ENCODE results near the gene FBXO4. TPM values are rescaled to one million over a fixed set of nuclear protein-coding genes. Genes with fewer than 3 reads are reported as not detected.

Gene FBXO4
- total and polyA plus RNA-seq, 2 of the 8 experiments (the other 6 are each of a cell fraction or from before 2014, with no cell fraction given) = 0.60 to 0.88 TPM

DNA sequence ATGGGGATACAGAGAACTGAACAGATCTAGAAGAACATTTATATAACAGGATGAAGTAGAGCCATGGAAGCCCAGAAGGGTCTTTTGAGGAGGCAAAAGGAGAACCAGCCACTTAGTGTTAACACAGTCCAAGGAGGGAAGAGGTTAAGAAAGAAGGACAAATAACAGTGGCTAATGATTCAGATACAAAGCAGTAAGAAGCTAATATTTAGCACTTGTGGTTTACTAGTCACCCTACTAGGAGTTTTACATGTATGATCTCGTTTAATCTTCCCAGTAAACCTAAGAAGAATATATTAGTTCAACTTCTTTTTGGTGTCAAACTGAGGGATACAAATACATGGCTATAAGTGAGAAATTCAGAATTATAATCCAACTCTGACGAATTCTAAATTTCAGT, 7.7 kb downstream of the FBXO4 start:
- no peak overlapping the region for H3K23ac ChIP-seq (ENCODE audit: insufficient read length)
- no peak overlapping the region for H3K4ac ChIP-seq (replicated peaks; ENCODE audit: insufficient read length, low read depth, low read length)
- H4K8ac ChIP-seq (ENCODE audit: extremely low read depth, insufficient read depth, low read length) = no peak overlapping the region
- H3K9me3 ChIP-seq (ENCODE audit: insufficient read depth in 2 of 2, low read depth in 1 of 2, low read length in 1 of 2) = no peaks in the 10 kb centered on the region
- no peak overlapping the region for H3K18ac ChIP-seq (ENCODE audit: extremely low read depth, low read length)
- POLR2A ChIA-PET (ENCODE audit: partially characterized antibody) = no interaction called here
- H2AFZ ChIP-seq (ENCODE audit: low read length) = no peak overlapping the region
- DNase-seq (ENCODE audit: low read depth in 1 of 2, low spot score in 2 of 2) (no peak), FAIRE-seq (no peak)
- no peak overlapping the region for H2BK12ac ChIP-seq (ENCODE audit: low read depth, low read length)
- no peak overlapping the region for H4K5ac ChIP-seq (ENCODE audit: insufficient read length, low read depth, low read length)
- no peak overlapping the region for H2BK20ac ChIP-seq (ENCODE audit: low read length)
- WGBS, 2 experiments (ENCODE audit: extremely low coverage in 1 of 2, insufficient coverage in 1 of 2, insufficient read length in 1 of 2, insufficient replicate concordance in 2 of 2, low coverage in 1 of 2, low lambda C conversion rate in 2 of 2, missing lambda C conversion rate in 1 of 2) = 84% methylated on average over 2 of the region's 2 CpGs; no CpG with 5 or more reads in 1 of the 2 experiments
- H4K91ac ChIP-seq (replicated peaks; ENCODE audit: insufficient read length, low read length) = no peak overlapping the region
- no peaks in the 10 kb centered on the region for H3K36me3 ChIP-seq (ENCODE audit: control insufficient read depth in 2 of 4, insufficient read depth in 4 of 4, low read length in 3 of 4)
- no peaks in the 10 kb centered on the region for H3K23me2 ChIP-seq (ENCODE audit: low read depth, low read length)
- H3K79me2 ChIP-seq (ENCODE audit: control insufficient read depth in 1 of 2, insufficient read depth in 2 of 2, low read length in 2 of 2) = no peaks in the 10 kb centered on the region
- no peak overlapping the region for H2BK5ac ChIP-seq (ENCODE audit: low read depth, low read length)
- no peak overlapping the region for H2BK120ac ChIP-seq (replicated peaks; ENCODE audit: low read depth, low read length)
- no peak overlapping the region for H3K14ac ChIP-seq (ENCODE audit: insufficient read length)
- no peaks in the 10 kb centered on the region for H3K4me1 ChIP-seq (replicated peaks in 1 of 4; ENCODE audit: control insufficient read depth in 3 of 4, insufficient read depth in 4 of 4, low read length in 3 of 4)
- H3K56ac ChIP-seq (replicated peaks; ENCODE audit: insufficient read length, low read depth, low read length) = no peak overlapping the region
- no peak overlapping the region for H2AK5ac ChIP-seq (ENCODE audit: low read depth, low read length)
- H3K9ac ChIP-seq (replicated peaks in 1 of 4; ENCODE audit: extremely low read depth in 1 of 4, low read depth in 3 of 4, low read length in 3 of 4) = no peak overlapping the region
- no peaks in the 10 kb centered on the region for H3K79me1 ChIP-seq (ENCODE audit: low read depth, low read length)
- H3K4me2 ChIP-seq (ENCODE audit: insufficient read depth in 1 of 2, low read depth in 2 of 2, low read length in 2 of 2) = no peak overlapping the region
- H3K27ac ChIP-seq (ENCODE audit: low read depth, low read length) = no peak overlapping the region
- H3K27me3 ChIP-seq (replicated peaks in 1 of 4; ENCODE audit: control insufficient read depth in 3 of 4, extremely low read depth in 1 of 4, insufficient read depth in 3 of 4, low read length in 3 of 4) = no peaks in the 10 kb centered on the region
- CTCF ChIA-PET (ENCODE audit: partially characterized antibody) = no interaction called here
- H4K20me1 ChIP-seq (replicated peaks in 1 of 2; ENCODE audit: control insufficient read depth in 1 of 2, insufficient read depth in 2 of 2, low read length in 2 of 2) = no peaks in the 10 kb centered on the region
- no peak overlapping the region for H2BK15ac ChIP-seq (ENCODE audit: low read length)
- no peak overlapping the region for H3K4me3 ChIP-seq (ENCODE audit: extremely low read depth in 1 of 4, insufficient read depth in 2 of 4, low read depth in 3 of 4, low read length in 4 of 4)
- TF ChIP-seq SIRT6 (IDR thresholded peaks at IDR 0.05; ENCODE audit: low read length) = no peak
- TF ChIP-seq CBX5 (IDR thresholded peaks at IDR 0.05; ENCODE audit: low read depth, low read length) = no peak
- no peak for TF ChIP-seq ASH2L (IDR thresholded peaks at IDR 0.05; ENCODE audit: low read length)
- no peak for TF ChIP-seq SIN3A (conservative IDR thresholded peaks at IDR 0.05 in 1 of 2, IDR thresholded peaks at IDR 0.05 in 1 of 2; ENCODE audit: low read depth in 1 of 2, low read length in 2 of 2)
- no peak for TF ChIP-seq RXRA (IDR thresholded peaks at IDR 0.05; ENCODE audit: insufficient read depth, low read depth, low read length)
- TF ChIP-seq HDAC6 (IDR thresholded peaks at IDR 0.05; ENCODE audit: low read depth, low read length) = no peak
- no peak for TF ChIP-seq MAX (IDR thresholded peaks at IDR 0.05)
- TF ChIP-seq POLR2A (IDR thresholded peaks at IDR 0.05; ENCODE audit: control extremely low read depth in 1 of 2, low read depth in 2 of 2, low read length in 2 of 2) = no peak
- TF ChIP-seq BCL11A (IDR thresholded peaks at IDR 0.05; ENCODE audit: low read depth in 2 of 2, low read length in 2 of 2) = no peak
- no peak for TF ChIP-seq EGR1 (IDR thresholded peaks at IDR 0.05; ENCODE audit: borderline replicate concordance, low read depth, low read length)
- TF ChIP-seq SP4 (IDR thresholded peaks at IDR 0.05; ENCODE audit: low read length) = no peak
- no peak for TF ChIP-seq USF2 (IDR thresholded peaks at IDR 0.05; ENCODE audit: low read length)
- no peak for TF ChIP-seq TCF12 (IDR thresholded peaks at IDR 0.05; ENCODE audit: low read depth, low read length)
- no peak for TF ChIP-seq SP2 (IDR thresholded peaks at IDR 0.05; ENCODE audit: low read length)
- no peak for TF ChIP-seq NRF1 (IDR thresholded peaks at IDR 0.05; ENCODE audit: low read depth, low read length)
- no peak for TF ChIP-seq BRCA1 (IDR thresholded peaks at IDR 0.05; ENCODE audit: low read depth, low read length)

Measured in H1 (cell line).